Endodermal cell (in vitro differentiated cells): ENCODE results near the gene CTSC. TPM values are rescaled to one million over a fixed set of nuclear protein-coding genes. Genes with fewer than 3 reads are reported as not detected.

Experiments used
- DNase-seq: peaks from one replicate; pipeline ENCODE4 v3.0.0-alpha.2; 2017
- H3K27ac ChIP-seq: 2 replicates; pipeline ENCODE4 v1.5.1; 2013; ENCODE audit warnings: mild to moderate bottlenecking, low read depth, low read length, moderate library complexity
- H3K27me3 ChIP-seq: 2 replicates; pipeline ENCODE4 v1.6.1; 2013; ENCODE audit warnings: mild to moderate bottlenecking, low read length, moderate library complexity; ENCODE audit not compliant: insufficient read depth, control insufficient read depth, poor library complexity, severe bottlenecking
- H3K36me3 ChIP-seq: 2 replicates; pipeline ENCODE4 v1.7.0; 2013; ENCODE audit warnings: mild to moderate bottlenecking, low read length, moderate library complexity; ENCODE audit not compliant: control insufficient read depth, insufficient read depth
- H3K4me1 ChIP-seq: one replicate; pipeline ENCODE4 v1.7.0; 2013; ENCODE audit warnings: low read length; ENCODE audit not compliant: control insufficient read depth, insufficient read depth
- H3K4me3 ChIP-seq: 2 replicates; pipeline ENCODE4 v1.5.1; 2013; ENCODE audit warnings: mild to moderate bottlenecking, low read length, moderate library complexity
- H3K9ac ChIP-seq: 2 replicates; pipeline ENCODE4 v1.6.1; 2013; ENCODE audit warnings: mild to moderate bottlenecking, low read length, moderate library complexity; ENCODE audit not compliant: poor library complexity, severe bottlenecking; ENCODE audit errors: extremely low read depth
- H3K9me3 ChIP-seq: 2 replicates; pipeline ENCODE4 v1.6.1; 2013; ENCODE audit warnings: mild to moderate bottlenecking, low read length, moderate library complexity; ENCODE audit not compliant: control insufficient read depth
- H3K27ac Mint-ChIP-seq: 2 replicates; pipeline ENCODE4 v1.8.0; 2020; ENCODE audit warnings: mixed read lengths
- H3K27me3 Mint-ChIP-seq: 2 replicates; pipeline ENCODE4 v1.8.0; 2021; ENCODE audit warnings: mild to moderate bottlenecking, mixed read lengths; ENCODE audit not compliant: insufficient read depth
- H3K36me3 Mint-ChIP-seq: 2 replicates; pipeline ENCODE4 v1.8.0; 2020; ENCODE audit warnings: low read depth, mixed read lengths
- H3K4me1 Mint-ChIP-seq: 2 replicates; pipeline ENCODE4 v1.8.0; 2020; ENCODE audit warnings: mixed read lengths
- H3K4me3 Mint-ChIP-seq: 2 replicates; pipeline ENCODE4 v1.8.0; 2020; ENCODE audit warnings: mild to moderate bottlenecking, moderate library complexity, mixed read lengths
- H3K9me3 Mint-ChIP-seq: 2 replicates; pipeline ENCODE4 v1.8.0; 2020; ENCODE audit warnings: mild to moderate bottlenecking, mixed read lengths
- CTCF ChIP-seq: fragments of 200-600 bp; sonication (generic); conservative IDR thresholded peaks from 2 replicates; pipeline ENCODE4 v1.5.0; 2021; ENCODE audit warnings: antibody characterized with exemption, mild to moderate bottlenecking
- WGBS, 2 experiments: methylation state at CpG; one replicate each; pipeline versions ENCODE4 v1.1.5 to v1.1.7; 2013; ENCODE audit warnings: missing lambda C conversion rate in 2 of 2, mixed read lengths in 1 of 2; ENCODE audit not compliant: insufficient coverage in 1 of 2, insufficient read length in 1 of 2; 5-methylcytosine and 5-hydroxymethylcytosine counted together
- total RNA-seq, 2 donors: library from RNA; stranded (reverse); fragmentation: NEBNext Ultra II Directional in 1 of 2; extraction: Animal tissue kit (Norgen Biotek cat#: 25700) in 1 of 2; gene quantifications; 2 replicates in 1 of 2; 3 replicates in 1 of 2; pipeline ENCODE4 v1.2.1, GENCODE V29; 2021

Gene CTSC
- total RNA-seq, 2 donors from 2014 or later: 234 to 273 TPM

- no peak overlapping the region for H3K27ac ChIP-seq
- Mint-ChIP-seq H3K27ac (peak overlapping the region; percentile 68), H3K9me3 (no peaks in the 10 kb centered on the region), H3K36me3 (peaks cover 67% of the 10 kb centered on the region), H3K4me3 (no peak overlapping the region), H3K4me1 (peaks cover 18% of the 10 kb centered on the region), H3K27me3 (no peaks in the 10 kb centered on the region)
- H3K4me3 ChIP-seq: no peak overlapping the region
- H3K36me3 ChIP-seq: peaks cover 16% of the 10 kb centered on the region
- TF ChIP-seq CTCF: no peak
- H3K4me1 ChIP-seq: no peaks in the 10 kb centered on the region
- WGBS, 2 experiments: 82 to 88% methylated on average over 3 to 5 of the region's 5 CpGs
- H3K27me3 ChIP-seq: no peaks in the 10 kb centered on the region
- DNase-seq: no peak
- no peak overlapping the region for H3K9ac ChIP-seq
- H3K9me3 ChIP-seq: no peaks in the 10 kb centered on the region
Observed at GRCh38 chr11:88315981-88316441, 21.5 kb downstream of the CTSC start.

DNA sequence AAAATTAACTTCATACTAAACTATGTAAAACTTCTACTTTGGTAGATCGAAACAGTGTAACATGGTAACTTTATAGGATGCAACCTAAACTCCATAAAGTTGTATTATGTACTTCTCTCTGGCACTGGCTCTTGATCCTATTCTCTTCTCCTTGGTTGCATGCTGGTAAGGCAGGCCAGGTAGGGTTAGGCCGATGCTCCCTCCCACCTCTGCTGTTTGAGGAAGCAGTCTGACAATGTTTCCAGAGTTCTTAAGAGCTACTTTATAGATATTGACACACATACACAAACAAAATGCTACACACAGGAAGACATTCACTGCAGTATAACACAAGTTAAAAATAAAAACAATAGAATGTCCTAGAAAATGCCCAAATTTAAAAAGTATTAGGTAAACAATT, 22.5 kb downstream of the CTSC start:
- Mint-ChIP-seq H3K27ac (no peak overlapping the region), H3K36me3 (peaks cover 67% of the 10 kb centered on the region), H3K9me3 (no peaks in the 10 kb centered on the region), H3K4me1 (peaks cover 17% of the 10 kb centered on the region), H3K27me3 (no peaks in the 10 kb centered on the region), H3K4me3 (no peak overlapping the region)
- Histone ChIP-seq H3K9me3 (no peaks in the 10 kb centered on the region), H3K36me3 (peaks cover 23% of the 10 kb centered on the region), H3K27ac (no peak overlapping the region), H3K9ac (no peak overlapping the region), H3K4me1 (no peaks in the 10 kb centered on the region), H3K4me3 (no peak overlapping the region), H3K27me3 (no peaks in the 10 kb centered on the region)
- 100% methylated on average over 2 of the region's 2 CpGs; no CpG with 5 or more reads in 1 of the 2 experiments for WGBS, 2 experiments
- no peak for DNase-seq
- TF ChIP-seq CTCF: no peak

- H3K9me3 ChIP-seq: no peaks in the 10 kb centered on the region
- no peaks in the 10 kb centered on the region for H3K4me1 ChIP-seq
- H3K4me3 Mint-ChIP-seq: no peak overlapping the region
- peaks cover 35% of the 10 kb centered on the region for H3K36me3 ChIP-seq
- H3K27ac Mint-ChIP-seq: peak overlapping the region; percentile 79
- no peak overlapping the region for H3K4me3 ChIP-seq
- H3K4me1 Mint-ChIP-seq: peaks cover 23% of the 10 kb centered on the region
- H3K27me3 Mint-ChIP-seq: no peaks in the 10 kb centered on the region
- no peaks in the 10 kb centered on the region for H3K9me3 Mint-ChIP-seq
- no peak for TF ChIP-seq CTCF
- no peak for DNase-seq
- no peak overlapping the region for H3K9ac ChIP-seq
- no peaks in the 10 kb centered on the region for H3K27me3 ChIP-seq
- peaks cover 74% of the 10 kb centered on the region for H3K36me3 Mint-ChIP-seq
- 98 to 100% methylated on average over 1 to 2 of the region's 2 CpGs for WGBS, 2 experiments
- H3K27ac ChIP-seq: no peak overlapping the region
Observed at GRCh38 chr11:88313441-88313840, 24.1 kb downstream of the CTSC start.
